A549 (cell line): ENCODE data around the gene IQCB1. TPM values are rescaled to one million over a fixed set of nuclear protein-coding genes. Genes with fewer than 3 reads are reported as not detected.

Experiments used
- ATAC-seq, 2 experiments: fragments of 200-7000 bp in 1 of 2; fragments of >200 bp in 1 of 2; cut with Nextera tagmentation in 1 of 2; cut with Tn5 transposase in 1 of 2; 3 replicates each; pipeline versions ENCODE4 v1.8.0 to v1.9.1; 2018 to 2020; ENCODE audit warnings: mild to moderate bottlenecking in 1 of 2, moderate library complexity in 1 of 2
- CTCF ChIA-PET: fragments of 300-600 bp; sonication (Branson Sonifier 250); formaldehyde crosslinking; extraction: SDS; loops from one replicate; lab custom pipeline; 2021; ENCODE audit warnings: antibody characterized with exemption, inconsistent platforms; lab: Yijun Ruan, JAX
- POLR2A ChIA-PET: fragments of 350-600 bp; formaldehyde crosslinking; extraction: SDS; loops from one replicate; lab custom pipeline; 2021; ENCODE audit warnings: antibody characterized with exemption, inconsistent platforms; lab: Yijun Ruan, JAX
- DNase-seq, 2 experiments: peaks; one replicate each; pipeline versions ENCODE4 v3.0.0 to v3.0.0-alpha.2; 2011 to 2016; ENCODE audit warnings: low read depth in 1 of 2, low spot score in 1 of 2
- FAIRE-seq: peaks from 2 replicates; lab custom pipeline; 2011; peaks lifted over from hg19 to GRCh38; lab: Jason Lieb, UNC
- H3K27ac ChIP-seq, 2 experiments: fragments of >200 bp; sonication (Bioruptor Twin); formaldehyde crosslinking; 3 replicates each; pipeline ENCODE4 v1.5.1; 2016 to 2017
- H3K4me1 ChIP-seq: fragments of >200 bp; sonication (Bioruptor Twin); formaldehyde crosslinking; 3 replicates; pipeline ENCODE4 v1.6.1; 2016
- H3K4me2 ChIP-seq: fragments of >200 bp; sonication (Bioruptor Twin); formaldehyde crosslinking; 3 replicates; pipeline ENCODE4 v1.6.1; 2016
- H3K4me3 ChIP-seq: fragments of >200 bp; sonication (Bioruptor Twin); formaldehyde crosslinking; 3 replicates; pipeline ENCODE4 v1.5.1; 2016
- H3K9me3 ChIP-seq: fragments of >200 bp; sonication (Bioruptor Twin); formaldehyde crosslinking; 3 replicates; pipeline ENCODE4 v1.6.1; 2016
- CBX2 ChIP-seq: fragments of 200-600 bp; sonication (generic); IDR thresholded peaks from 2 replicates; pipeline ENCODE4 v1.6.1; 2016; ENCODE audit warnings: low read depth, mild to moderate bottlenecking, borderline replicate concordance
- CBX8 ChIP-seq: fragments of 200-600 bp; sonication (generic); IDR thresholded peaks from 2 replicates; pipeline ENCODE4 v1.6.1; 2016
- CEBPB ChIP-seq, 2 experiments: fragments of >200 bp in 1 of 2; sonication (Bioruptor Twin) in 1 of 2; formaldehyde crosslinking in 1 of 2; IDR thresholded peaks; 2 replicates each; pipeline ENCODE4 v1.6.1; 2012 to 2016
- CHD2 ChIP-seq: fragments of 150-350 bp; IDR thresholded peaks from 2 replicates; pipeline ENCODE4 v1.6.1; 2014; ENCODE audit warnings: low read length; ENCODE audit not compliant: partially characterized antibody
- EHMT2 ChIP-seq: fragments of 200-600 bp; sonication (generic); IDR thresholded peaks from 2 replicates; pipeline ENCODE4 v1.6.1; 2016; ENCODE audit warnings: antibody characterized with exemption, low read depth, mild to moderate bottlenecking, moderate library complexity
- EP300 ChIP-seq, 2 experiments: fragments of >200 bp; sonication (Bioruptor Twin); formaldehyde crosslinking; IDR thresholded peaks; 2 replicates in 1 of 2; 3 replicates in 1 of 2; pipeline ENCODE4 v1.6.1; 2016 to 2017
- ESRRA ChIP-seq: fragments of 150-350 bp; IDR thresholded peaks from 2 replicates; pipeline ENCODE4 v1.6.1; 2014; ENCODE audit warnings: mild to moderate bottlenecking, low read length, borderline replicate concordance
- FOSL2 ChIP-seq, 2 experiments: fragments of 450-650 bp in 1 of 2; fragments of >200 bp in 1 of 2; sonication (Bioruptor Twin) in 1 of 2; formaldehyde crosslinking; IDR thresholded peaks; 2 replicates each; pipeline versions ENCODE4 v1.5.0 to v1.6.1; 2016 to 2020; ENCODE audit warnings: mild to moderate bottlenecking in 1 of 2, moderate library complexity in 1 of 2
- HEYL ChIP-seq: fragments of 250-450 bp; sonication (Bioruptor Pico); IDR thresholded peaks from 2 replicates; pipeline ENCODE4 v1.8.0; 2021; ENCODE audit warnings: mild to moderate bottlenecking, moderate library complexity
- HOXB13 ChIP-seq: fragments of 250-450 bp; sonication (Bioruptor Pico); IDR thresholded peaks from 2 replicates; pipeline ENCODE4 v1.5.0; 2020; ENCODE audit warnings: low read depth, mild to moderate bottlenecking, moderate library complexity
- HOXB5 ChIP-seq: fragments of 250-450 bp; sonication (Bioruptor Pico); IDR thresholded peaks from 2 replicates; pipeline ENCODE4 v1.5.0; 2020; ENCODE audit warnings: mild to moderate bottlenecking, moderate library complexity
- JUN ChIP-seq, 2 experiments: fragments of >200 bp; sonication (Bioruptor Twin); formaldehyde crosslinking; IDR thresholded peaks; 2 replicates in 1 of 2; 3 replicates in 1 of 2; pipeline ENCODE4 v1.6.1; 2016 to 2017
- JUNB ChIP-seq: fragments of >200 bp; sonication (Bioruptor Twin); formaldehyde crosslinking; IDR thresholded peaks from 2 replicates; pipeline ENCODE4 v1.6.1; 2016
- KDM5A ChIP-seq: fragments of 200-600 bp; sonication (generic); IDR thresholded peaks from 2 replicates; pipeline ENCODE4 v1.6.1; 2016; ENCODE audit warnings: antibody characterized with exemption, mild to moderate bottlenecking
- MAZ ChIP-seq: fragments of 150-350 bp; IDR thresholded peaks from 2 replicates; pipeline ENCODE4 v1.6.1; 2014; ENCODE audit warnings: antibody characterized with exemption, low read depth, low read length, borderline replicate concordance
- NPAS2 ChIP-seq: fragments of 250-450 bp; sonication (Bioruptor Pico); IDR thresholded peaks from 2 replicates; pipeline ENCODE4 v1.8.0; 2022; ENCODE audit warnings: mild to moderate bottlenecking, moderate library complexity, borderline replicate concordance
- POLR2A ChIP-seq: IDR thresholded peaks from 2 replicates; pipeline ENCODE4 v1.6.1; 2012; ENCODE audit warnings: mild to moderate bottlenecking, low read length
- POLR2AphosphoS2 ChIP-seq: conservative IDR thresholded peaks from 2 replicates; pipeline ENCODE4 v1.6.1; 2012; ENCODE audit warnings: low read length, improper control_type of control experiment, inconsistent platforms
- RAD21 ChIP-seq, 2 experiments: fragments of >200 bp in 1 of 2; sonication (Bioruptor Twin) in 1 of 2; formaldehyde crosslinking in 1 of 2; IDR thresholded peaks in 1 of 2; conservative IDR thresholded peaks in 1 of 2; 2 replicates in 1 of 2; 3 replicates in 1 of 2; pipeline ENCODE4 v1.6.1; 2012 to 2018; ENCODE audit warnings: inconsistent platforms in 1 of 2
- RCOR1 ChIP-seq: fragments of 150-350 bp; IDR thresholded peaks from 2 replicates; pipeline ENCODE4 v1.6.1; 2014; ENCODE audit warnings: antibody characterized with exemption, low read length, low read depth
- RNF2 ChIP-seq: fragments of 200-600 bp; sonication (generic); IDR thresholded peaks from 2 replicates; pipeline ENCODE4 v1.6.1; 2016; ENCODE audit warnings: low read depth, mild to moderate bottlenecking, antibody characterized with exemption, moderate library complexity, borderline replicate concordance
- SMC3 ChIP-seq: fragments of >200 bp; sonication (Bioruptor Twin); formaldehyde crosslinking; IDR thresholded peaks from 3 replicates; pipeline ENCODE4 v1.6.1; 2018; ENCODE audit warnings: inconsistent platforms
- ZFP36 ChIP-seq: fragments of 450-650 bp; IDR thresholded peaks from 2 replicates; pipeline ENCODE4 v1.6.1; 2014; ENCODE audit warnings: borderline replicate concordance; ENCODE audit not compliant: partially characterized antibody
- ZNF302 ChIP-seq: fragments of 250-450 bp; sonication (Bioruptor Pico); IDR thresholded peaks from 2 replicates; pipeline ENCODE4 v1.9.0; 2021; ENCODE audit warnings: inconsistent platforms, mild to moderate bottlenecking, moderate library complexity
- WGBS: methylation state at CpG from one replicate; pipeline ENCODE4 v1.1.6; 2017; ENCODE audit errors: missing lambda C conversion rate; 5-methylcytosine and 5-hydroxymethylcytosine counted together
- polyA plus RNA-seq, 4 experiments: library from polyadenylated mRNA; depleted of rRNA in 3 of 4; stranded (reverse); fragments of >200 nt; fragmentation: RNase III in 1 of 4; extraction: RNeasy Plus Mini Kit Qiagen cat#74134 plus additional on column Dnase treatment in 1 of 4; gene quantifications; 2 replicates in 3 of 4; 3 replicates in 1 of 4; pipeline ENCODE4 v1.2.3, GENCODE V29; 2011 to 2017
- TF ChIP-seq, protein P1 (sequence below): fragments of 150-350 bp; IDR thresholded peaks from 2 replicates; pipeline ENCODE4 v1.6.1; 2014; ENCODE audit warnings: low read depth, mild to moderate bottlenecking, low read length
- TF ChIP-seq, protein P2 (sequence below): IDR thresholded peaks from 2 replicates; pipeline ENCODE4 v1.6.1; 2012
- TF ChIP-seq, protein P3 (sequence below): IDR thresholded peaks from 2 replicates; pipeline ENCODE4 v1.6.1; 2012

The IQCB1 gene
- polyA plus RNA-seq, 2 of the 4 experiments (the other 2 are of a cell fraction), result 22.1 to 34.3 TPM

DNA sequence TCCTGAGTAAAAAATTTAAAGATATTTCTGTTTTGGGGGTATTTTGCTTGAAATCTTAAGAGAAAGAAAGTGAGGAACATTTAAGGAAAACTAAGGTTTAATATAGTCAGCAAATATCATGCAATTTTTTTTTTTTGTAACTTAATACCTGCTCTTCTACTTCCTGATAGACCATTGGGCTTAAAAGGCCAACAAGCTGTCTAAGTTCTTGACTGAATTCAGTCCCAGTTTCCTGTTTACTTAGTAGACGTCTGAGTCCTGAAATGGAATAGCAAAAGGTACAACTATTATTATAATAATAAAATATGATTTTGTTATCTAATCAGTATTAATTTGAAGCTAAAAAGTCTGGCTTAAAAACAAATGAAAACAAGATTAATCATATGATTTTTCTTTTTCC is 37.9 kb downstream of the IQCB1 start:
- TF ChIP-seq RAD21 (conservative IDR thresholded peaks at IDR 0.05 in 1 of 2, IDR thresholded peaks at IDR 0.05 in 1 of 2), result no peak
- TF ChIP-seq, protein P1, sequence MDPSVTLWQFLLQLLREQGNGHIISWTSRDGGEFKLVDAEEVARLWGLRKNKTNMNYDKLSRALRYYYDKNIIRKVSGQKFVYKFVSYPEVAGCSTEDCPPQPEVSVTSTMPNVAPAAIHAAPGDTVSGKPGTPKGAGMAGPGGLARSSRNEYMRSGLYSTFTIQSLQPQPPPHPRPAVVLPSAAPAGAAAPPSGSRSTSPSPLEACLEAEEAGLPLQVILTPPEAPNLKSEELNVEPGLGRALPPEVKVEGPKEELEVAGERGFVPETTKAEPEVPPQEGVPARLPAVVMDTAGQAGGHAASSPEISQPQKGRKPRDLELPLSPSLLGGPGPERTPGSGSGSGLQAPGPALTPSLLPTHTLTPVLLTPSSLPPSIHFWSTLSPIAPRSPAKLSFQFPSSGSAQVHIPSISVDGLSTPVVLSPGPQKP, result no peak
- TF ChIP-seq NPAS2 (CRISPR knock-in tag), result no peak
- no peak for TF ChIP-seq EHMT2
- no peak for TF ChIP-seq RCOR1
- TF ChIP-seq, protein P2, sequence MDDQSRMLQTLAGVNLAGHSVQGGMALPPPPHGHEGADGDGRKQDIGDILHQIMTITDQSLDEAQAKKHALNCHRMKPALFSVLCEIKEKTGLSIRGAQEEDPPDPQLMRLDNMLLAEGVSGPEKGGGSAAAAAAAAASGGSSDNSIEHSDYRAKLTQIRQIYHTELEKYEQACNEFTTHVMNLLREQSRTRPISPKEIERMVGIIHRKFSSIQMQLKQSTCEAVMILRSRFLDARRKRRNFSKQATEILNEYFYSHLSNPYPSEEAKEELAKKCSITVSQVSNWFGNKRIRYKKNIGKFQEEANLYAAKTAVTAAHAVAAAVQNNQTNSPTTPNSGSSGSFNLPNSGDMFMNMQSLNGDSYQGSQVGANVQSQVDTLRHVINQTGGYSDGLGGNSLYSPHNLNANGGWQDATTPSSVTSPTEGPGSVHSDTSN, result no peak
- TF ChIP-seq HEYL (CRISPR knock-in tag), result no peak
- TF ChIP-seq MAZ, result no peak
- TF ChIP-seq CBX2, result no peak
- TF ChIP-seq ESRRA, result no peak
- no peak for TF ChIP-seq POLR2A
- TF ChIP-seq FOSL2 (IDR thresholded peaks at IDR 0.05), result no peak
- no peak for TF ChIP-seq FOSL2 (CRISPR knock-in tag; IDR thresholded peaks at IDR 0.05)
- TF ChIP-seq, protein P3, sequence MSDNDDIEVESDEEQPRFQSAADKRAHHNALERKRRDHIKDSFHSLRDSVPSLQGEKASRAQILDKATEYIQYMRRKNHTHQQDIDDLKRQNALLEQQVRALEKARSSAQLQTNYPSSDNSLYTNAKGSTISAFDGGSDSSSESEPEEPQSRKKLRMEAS, result no peak
- TF ChIP-seq POLR2AphosphoS2, result no peak
- Histone ChIP-seq H3K4me1 (no peaks in the 10 kb centered on the region), H3K4me3 (no peak overlapping the region), H3K27ac (no peak overlapping the region), H3K9me3 (no peaks in the 10 kb centered on the region), H3K4me2 (no peak overlapping the region)
- ChIA-PET CTCF (no interaction called here), POLR2A (no interaction called here)
- DNase-seq, result no peak
- 51% methylated on average over 1 of the region's 1 CpG for WGBS
- ATAC-seq, result no peak
- FAIRE-seq, result no peak

DNA sequence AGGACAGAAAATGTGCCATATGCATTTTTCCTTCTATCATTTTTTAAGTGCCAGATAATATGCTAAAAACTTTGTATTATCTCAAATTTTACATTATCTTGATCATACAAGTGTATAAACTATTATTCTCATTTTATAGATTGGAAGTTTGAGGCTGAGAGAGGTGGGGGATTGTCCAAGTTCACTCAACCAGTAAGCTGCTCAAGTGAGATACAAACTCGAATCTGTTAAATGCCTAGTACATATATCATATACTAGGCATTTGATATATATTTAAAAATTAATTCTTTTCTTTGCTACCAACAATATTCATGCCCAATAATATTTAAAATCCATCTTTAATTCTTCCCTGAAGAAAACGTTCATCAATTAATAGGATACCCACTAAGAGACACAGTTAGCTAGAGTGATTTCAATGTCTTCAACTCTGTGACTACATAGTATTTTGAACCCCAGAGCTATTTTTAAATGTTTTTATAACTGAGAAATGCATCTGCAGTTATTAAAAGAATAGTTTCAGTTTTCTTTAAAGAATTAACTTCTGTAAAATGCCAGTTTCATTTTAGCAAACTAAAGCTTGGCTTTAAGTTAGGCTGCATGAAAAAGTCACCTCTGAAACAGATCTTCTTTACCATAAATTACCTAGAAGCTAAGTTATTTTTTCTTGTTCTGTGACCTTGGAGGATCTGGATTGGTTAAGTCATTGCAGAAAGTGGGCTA is 40.4 kb downstream of the IQCB1 start:
- ChIA-PET POLR2A (no interaction called here), CTCF (no interaction called here)
- H3K4me3 ChIP-seq, result no peak overlapping the region
- 83% methylated on average over 2 of the region's 2 CpGs for WGBS
- DNase-seq (no peak), FAIRE-seq (no peak), ATAC-seq (no peak)
- no peaks in the 10 kb centered on the region for H3K4me1 ChIP-seq
- no peak overlapping the region for H3K4me2 ChIP-seq
- H3K27ac ChIP-seq, result no peak overlapping the region
- TF ChIP-seq ZFP36 (no peak), POLR2A (no peak), MAZ (no peak), SMC3 (no peak), EP300 (IDR thresholded peaks at IDR 0.05) (no peak), JUNB (no peak)
- TF ChIP-seq, protein P3, result no peak
- H3K9me3 ChIP-seq, result no peaks in the 10 kb centered on the region

DNA sequence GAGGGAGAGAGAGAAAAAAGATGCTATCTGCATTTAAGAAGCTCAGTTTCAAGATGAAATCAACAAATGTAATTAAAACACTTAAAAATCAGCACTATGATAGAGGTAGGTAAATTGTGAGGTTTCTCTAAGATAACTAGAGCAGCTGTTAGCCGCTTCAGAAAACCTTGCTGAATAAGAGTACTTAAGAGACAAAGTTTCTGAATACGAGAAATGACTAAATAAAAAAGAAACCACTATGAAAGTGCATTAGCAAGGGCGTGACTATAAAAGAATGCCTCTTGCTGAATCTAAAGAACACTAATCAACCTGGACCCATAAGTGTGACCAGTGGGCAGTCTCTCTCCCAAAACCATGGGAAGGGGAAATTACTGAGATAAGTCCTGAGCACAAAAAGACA is 41.8 kb downstream of the IQCB1 start:
- DNase-seq (no peak), FAIRE-seq (no peak)
- H3K4me1 ChIP-seq, result no peaks in the 10 kb centered on the region
- POLR2A ChIA-PET, result no interaction called here
- WGBS, result 95% methylated on average over 3 of the region's 3 CpGs
- TF ChIP-seq KDM5A (no peak), RNF2 (no peak), HOXB5 (no peak), POLR2AphosphoS2 (no peak), CHD2 (no peak), ZNF302 (no peak), CBX8 (no peak), JUN (IDR thresholded peaks at IDR 0.05) (no peak), HOXB13 (CRISPR knock-in tag) (no peak), NPAS2 (CRISPR knock-in tag) (no peak), CEBPB (IDR thresholded peaks at IDR 0.05) (no peak), FOSL2 (IDR thresholded peaks at IDR 0.05) (no peak), FOSL2 (CRISPR knock-in tag; IDR thresholded peaks at IDR 0.05) (no peak)
- TF ChIP-seq, all 56 proteins: peak for 0
- Histone ChIP-seq H3K27ac (no peak overlapping the region), H3K9me3 (no peaks in the 10 kb centered on the region), H3K4me3 (no peak overlapping the region), H3K4me2 (no peak overlapping the region)
- CTCF ChIA-PET, result no interaction called here
- ATAC-seq, result no peak
